Caco-2 (cell line): Measurements from ENCODE around the gene RIMS1. TPM values are rescaled to one million over a fixed set of nuclear protein-coding genes. Genes with fewer than 3 reads are reported as not detected.

Source experiments
- BruUV-seq: library from RNA; stranded (reverse); fragments of 400-500 nt; replicated peaks from 2 replicates; lab custom pipeline; 2021; lab: Mats Ljungman, UMichigan
- CTCF ChIA-PET: fragments of 300-600 bp; sonication (Branson Sonifier 250); formaldehyde crosslinking; loops from one replicate; lab custom pipeline; 2022; ENCODE audit warnings: antibody characterized with exemption; lab: Charles Lee
- POLR2A ChIA-PET: fragments of 300-600 bp; sonication (Branson Sonifier 250); formaldehyde crosslinking; loops from one replicate; lab custom pipeline; 2022; ENCODE audit warnings: antibody characterized with exemption; lab: Charles Lee
- DNase-seq, 2 experiments: peaks; one replicate each; pipeline versions ENCODE4 v3.0.0 to v3.0.0-alpha.2; 2020 to 2022
- H3K27me3 ChIP-seq: replicated peaks from 2 replicates; pipeline ENCODE4 v1.6.0; 2011; ENCODE audit warnings: low read length; ENCODE audit not compliant: control insufficient read depth, insufficient read depth
- H3K36me3 ChIP-seq: 2 replicates; pipeline ENCODE4 v1.5.1; 2011; ENCODE audit warnings: low read length; ENCODE audit not compliant: control insufficient read depth, insufficient read depth
- H3K4me1 ChIP-seq: fragments of 250-450 bp; sonication (Bioruptor Pico); 2 replicates; pipeline ENCODE4 v1.5.1; 2020; ENCODE audit warnings: mild to moderate bottlenecking
- H3K4me3 ChIP-seq: 2 replicates; pipeline ENCODE4 v1.5.1; 2011; ENCODE audit warnings: low read depth, mild to moderate bottlenecking, control low read depth, low read length
- H3K9me3 ChIP-seq: fragments of 250-450 bp; sonication (Bioruptor Pico); 2 replicates; pipeline ENCODE4 v1.5.1; 2020; ENCODE audit warnings: mild to moderate bottlenecking, moderate library complexity
- H3K27ac Mint-ChIP-seq: one replicate; pipeline ENCODE4 v1.8.0; 2022; ENCODE audit warnings: mixed read lengths; ENCODE audit not compliant: unreplicated experiment
- H3K27me3 Mint-ChIP-seq: one replicate; pipeline ENCODE4 v1.8.0; 2022; ENCODE audit warnings: mixed read lengths; ENCODE audit not compliant: insufficient read depth, unreplicated experiment
- H3K36me3 Mint-ChIP-seq: one replicate; pipeline ENCODE4 v1.8.0; 2022; ENCODE audit warnings: mild to moderate bottlenecking, mixed read lengths; ENCODE audit not compliant: insufficient read depth, unreplicated experiment
- H3K4me1 Mint-ChIP-seq: one replicate; pipeline ENCODE4 v1.8.0; 2022; ENCODE audit warnings: low read depth, mixed read lengths; ENCODE audit not compliant: unreplicated experiment
- H3K4me3 Mint-ChIP-seq: one replicate; pipeline ENCODE4 v1.8.0; 2022; ENCODE audit warnings: mild to moderate bottlenecking, moderate library complexity, mixed read lengths; ENCODE audit not compliant: unreplicated experiment
- H3K9me3 Mint-ChIP-seq: one replicate; pipeline ENCODE4 v1.8.0; 2022; ENCODE audit warnings: mixed read lengths; ENCODE audit not compliant: unreplicated experiment
- CTCF ChIP-seq, 2 experiments: fragments of 200-600 bp in 1 of 2; IDR thresholded peaks; 1 replicate in 1 of 2; 2 replicates in 1 of 2; pipeline versions ENCODE4 v1.5.1 to v1.8.0; 2011 to 2022; ENCODE audit warnings: antibody characterized with exemption in 1 of 2, control low read depth in 1 of 2, inconsistent platforms in 1 of 2, low read depth in 1 of 2, low read length in 1 of 2, mild to moderate bottlenecking in 1 of 2, moderate library complexity in 1 of 2; ENCODE audit not compliant: insufficient read depth in 1 of 2, severe bottlenecking in 1 of 2, unreplicated experiment in 1 of 2
- intact Hi-C: fragments of 100-400 bp; cut with micrococcal nuclease; formaldehyde crosslinking; loops from one replicate; pipeline ENCODE4 v1.10.0; 2022; ENCODE audit not compliant: unreplicated experiment
- total RNA-seq: library from RNA; stranded (reverse); gene quantifications from 2 replicates; pipeline ENCODE4 v1.2.3, GENCODE V29; 2022

The RIMS1 gene
- total RNA-seq, 1 experiment from 2014 or later: 3.4 TPM

DNA sequence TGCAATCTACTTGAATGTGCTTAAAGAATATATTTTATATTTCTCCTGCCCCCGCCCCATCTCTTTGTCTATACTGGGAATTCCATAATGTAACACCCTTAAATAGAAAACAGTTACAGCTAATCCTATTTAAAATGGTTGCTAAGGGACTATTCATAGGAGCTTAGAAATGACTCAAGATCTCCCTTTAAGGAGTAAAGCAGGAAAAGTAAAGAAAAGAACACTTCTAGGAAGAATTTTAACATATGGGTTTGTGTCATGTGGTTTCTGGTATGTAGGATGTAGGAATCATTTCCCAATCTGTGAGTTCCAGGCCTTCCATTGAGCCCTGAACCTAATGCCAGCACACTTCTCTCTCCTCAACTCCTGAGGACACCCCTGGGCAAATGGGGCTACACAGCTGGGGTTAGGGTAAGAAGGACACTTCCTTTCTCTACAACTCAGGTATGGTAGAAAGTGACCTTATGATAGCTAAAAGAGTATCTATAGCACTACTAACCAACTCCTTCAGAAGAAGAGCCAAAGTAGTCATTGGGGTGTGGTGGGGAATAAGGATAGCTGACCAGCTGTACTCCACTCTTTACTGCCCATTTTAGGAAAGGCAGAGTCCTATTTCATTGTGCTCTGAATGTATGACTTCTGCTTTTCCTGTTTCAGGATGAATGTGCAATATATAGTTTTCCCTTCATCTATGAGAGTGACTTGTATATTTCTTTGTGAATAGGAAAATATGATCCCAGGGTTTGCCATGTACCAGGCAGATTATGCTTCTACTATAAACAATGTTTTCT, 27.3 kb downstream of the RIMS1 start:
- intact Hi-C loops: no loop called here
- no peak for TF ChIP-seq CTCF (IDR thresholded peaks at IDR 0.05; ENCODE audit: insufficient read depth in 1 of 2, low read depth in 1 of 2, low read length in 1 of 2, severe bottlenecking in 1 of 2, unreplicated experiment in 1 of 2)
- ChIA-PET CTCF (no interaction called here), POLR2A (no interaction called here)
- Histone ChIP-seq H3K36me3 (no peaks in the 10 kb centered on the region), H3K4me3 (no peak overlapping the region), H3K27me3 (no peaks in the 10 kb centered on the region), H3K4me1 (no peaks in the 10 kb centered on the region), H3K9me3 (no peaks in the 10 kb centered on the region)
- Mint-ChIP-seq H3K4me3 (no peak overlapping the region), H3K27ac (no peak overlapping the region), H3K9me3 (no peaks in the 10 kb centered on the region), H3K36me3 (no peaks in the 10 kb centered on the region), H3K27me3 (no peaks in the 10 kb centered on the region), H3K4me1 (no peaks in the 10 kb centered on the region)
- DNase-seq: no peak
- no TSS peak for BruUV-seq

DNA sequence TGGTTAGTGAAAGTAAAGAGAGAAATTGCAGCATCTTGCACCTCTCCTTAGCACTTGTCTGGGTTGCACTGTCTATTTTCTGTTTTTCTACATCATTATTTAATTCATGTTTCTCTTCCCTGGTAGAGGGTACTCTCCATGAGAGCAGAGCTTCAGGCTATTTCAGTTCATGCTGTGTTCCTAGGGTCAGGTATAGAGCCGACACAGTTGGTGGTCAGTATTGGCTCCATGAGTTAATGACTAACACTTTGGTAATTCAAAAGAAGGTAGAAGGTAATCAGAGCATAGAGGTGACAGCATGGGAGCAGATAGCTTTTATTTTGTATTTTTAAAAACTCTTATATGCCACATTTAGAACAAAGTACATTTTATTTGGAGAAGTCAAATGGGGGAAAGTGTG, 42.7 kb downstream of the RIMS1 start:
- 0 out of 2 replicates have a peak, but pooled peaks cover 2% of the 10 kb centered on the region for H3K4me1 ChIP-seq
- ChIA-PET POLR2A (no interaction called here), CTCF (no interaction called here)
- no peaks in the 10 kb centered on the region for H3K27me3 ChIP-seq
- H3K4me3 ChIP-seq: no peak overlapping the region
- Mint-ChIP-seq H3K27me3 (peaks cover 4% of the 10 kb centered on the region), H3K9me3 (no peaks in the 10 kb centered on the region), H3K4me1 (no peaks in the 10 kb centered on the region), H3K27ac (no peak overlapping the region), H3K36me3 (peaks cover 4% of the 10 kb centered on the region), H3K4me3 (no peak overlapping the region)
- no peaks in the 10 kb centered on the region for H3K36me3 ChIP-seq
- TF ChIP-seq CTCF (IDR thresholded peaks at IDR 0.05; ENCODE audit: insufficient read depth in 1 of 2, low read depth in 1 of 2, low read length in 1 of 2, severe bottlenecking in 1 of 2, unreplicated experiment in 1 of 2): no peak
- BruUV-seq: no TSS peak
- H3K9me3 ChIP-seq: no peaks in the 10 kb centered on the region
- DNase-seq: no peak
- intact Hi-C loops: no loop called here

DNA sequence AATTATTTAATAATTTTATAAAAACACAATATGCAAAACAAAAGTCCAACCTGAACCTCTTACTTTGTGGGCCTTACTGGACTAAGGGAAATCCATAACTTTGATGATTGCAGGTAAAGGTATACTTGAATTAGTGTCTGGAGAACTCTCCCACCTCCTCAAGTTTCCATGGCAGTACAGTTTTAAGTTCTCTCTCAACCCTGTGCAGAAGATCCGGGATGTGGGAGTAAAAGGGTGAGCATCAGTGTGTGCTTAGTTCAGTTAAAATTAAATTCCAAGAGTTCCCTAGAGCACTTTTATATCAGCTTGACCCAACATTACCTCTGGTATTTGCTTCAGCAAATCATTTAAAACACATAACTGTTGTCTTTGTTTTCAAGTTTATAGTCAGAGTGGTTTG, 47.5 kb downstream of the RIMS1 start:
- intact Hi-C loops: no loop called here
- H3K27me3 ChIP-seq: no peaks in the 10 kb centered on the region
- Mint-ChIP-seq H3K27ac (no peak overlapping the region), H3K9me3 (peaks cover 6% of the 10 kb centered on the region), H3K36me3 (peaks cover 4% of the 10 kb centered on the region), H3K4me1 (peaks cover 5% of the 10 kb centered on the region), H3K27me3 (peaks cover 4% of the 10 kb centered on the region), H3K4me3 (no peak overlapping the region)
- CTCF ChIA-PET: no interaction called here
- BruUV-seq: no TSS peak
- H3K36me3 ChIP-seq: no peaks in the 10 kb centered on the region
- POLR2A ChIA-PET: no interaction called here
- no peak overlapping the region for H3K4me3 ChIP-seq
- DNase-seq: no peak
- no peaks in the 10 kb centered on the region for H3K9me3 ChIP-seq
- no peak for TF ChIP-seq CTCF (IDR thresholded peaks at IDR 0.05; ENCODE audit: insufficient read depth in 1 of 2, low read depth in 1 of 2, low read length in 1 of 2, severe bottlenecking in 1 of 2, unreplicated experiment in 1 of 2)
- peaks cover 5% of the 10 kb centered on the region; the same call in 1 of the 2 replicates for H3K4me1 ChIP-seq
